ES-I3 (cell line): ENCODE data around the gene NUAK1.

ENCODE experiments used
- H3K36me3 ChIP-seq: 2 replicates; pipeline ENCODE4 v1.6.1; 2013; ENCODE audit warnings: mild to moderate bottlenecking, low read length, control low read depth, moderate library complexity; ENCODE audit not compliant: insufficient read depth
- H3K4me1 ChIP-seq: 2 replicates; pipeline ENCODE4 v1.6.1; 2013; ENCODE audit warnings: mild to moderate bottlenecking, control low read depth, low read length; ENCODE audit not compliant: insufficient read depth
- H3K9ac ChIP-seq: 2 replicates; pipeline ENCODE4 v1.6.1; 2013; ENCODE audit warnings: low read depth, mild to moderate bottlenecking, low read length, moderate library complexity
- H3K9me3 ChIP-seq: 2 replicates; pipeline ENCODE4 v1.6.1; 2013; ENCODE audit warnings: mild to moderate bottlenecking, low read length, moderate library complexity; ENCODE audit not compliant: control insufficient read depth, insufficient read depth

The NUAK1 gene

DNA sequence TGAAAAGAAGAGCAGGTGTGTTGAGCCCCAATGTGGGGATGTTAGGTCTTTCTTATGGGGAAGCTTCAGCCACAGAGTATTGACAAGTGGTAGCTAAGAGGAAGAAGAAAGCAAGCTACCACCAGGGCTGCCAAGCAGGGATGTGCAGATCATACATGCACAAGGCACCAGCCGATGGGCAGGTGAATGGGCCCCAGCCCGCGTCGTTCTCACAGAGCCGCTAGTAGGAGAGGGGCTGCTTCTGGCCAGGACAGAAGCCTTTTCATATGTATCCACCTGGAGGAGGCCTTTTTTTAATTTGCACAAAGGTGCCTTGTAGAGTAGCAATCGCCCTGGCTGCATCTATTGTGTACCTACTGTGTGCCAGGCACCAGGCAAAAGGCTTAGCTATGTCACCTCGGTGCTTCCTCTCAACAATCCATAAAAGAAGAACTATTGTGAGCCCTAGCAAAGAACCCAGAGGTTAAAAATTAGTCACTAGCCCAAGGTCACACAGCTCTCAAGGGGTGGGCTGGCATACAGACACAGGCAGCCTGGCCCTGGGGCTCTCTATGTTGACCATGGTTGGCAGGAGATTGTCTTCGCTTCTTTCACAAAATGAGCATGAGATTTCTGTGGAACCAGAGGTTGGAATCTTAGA, 8.2 kb downstream of the NUAK1 start:
- Histone ChIP-seq H3K9ac (no peak overlapping the region), H3K9me3 (no peaks in the 10 kb centered on the region), H3K4me1 (peaks cover 72% of the 10 kb centered on the region), H3K36me3 (no peaks in the 10 kb centered on the region)

GRCh38 chr12:106128585-106129328, 10.0 kb downstream of the NUAK1 start:
- Histone ChIP-seq H3K9me3 (no peaks in the 10 kb centered on the region), H3K36me3 (no peaks in the 10 kb centered on the region), H3K9ac (no peak overlapping the region), H3K4me1 (peaks cover 62% of the 10 kb centered on the region)

DNA sequence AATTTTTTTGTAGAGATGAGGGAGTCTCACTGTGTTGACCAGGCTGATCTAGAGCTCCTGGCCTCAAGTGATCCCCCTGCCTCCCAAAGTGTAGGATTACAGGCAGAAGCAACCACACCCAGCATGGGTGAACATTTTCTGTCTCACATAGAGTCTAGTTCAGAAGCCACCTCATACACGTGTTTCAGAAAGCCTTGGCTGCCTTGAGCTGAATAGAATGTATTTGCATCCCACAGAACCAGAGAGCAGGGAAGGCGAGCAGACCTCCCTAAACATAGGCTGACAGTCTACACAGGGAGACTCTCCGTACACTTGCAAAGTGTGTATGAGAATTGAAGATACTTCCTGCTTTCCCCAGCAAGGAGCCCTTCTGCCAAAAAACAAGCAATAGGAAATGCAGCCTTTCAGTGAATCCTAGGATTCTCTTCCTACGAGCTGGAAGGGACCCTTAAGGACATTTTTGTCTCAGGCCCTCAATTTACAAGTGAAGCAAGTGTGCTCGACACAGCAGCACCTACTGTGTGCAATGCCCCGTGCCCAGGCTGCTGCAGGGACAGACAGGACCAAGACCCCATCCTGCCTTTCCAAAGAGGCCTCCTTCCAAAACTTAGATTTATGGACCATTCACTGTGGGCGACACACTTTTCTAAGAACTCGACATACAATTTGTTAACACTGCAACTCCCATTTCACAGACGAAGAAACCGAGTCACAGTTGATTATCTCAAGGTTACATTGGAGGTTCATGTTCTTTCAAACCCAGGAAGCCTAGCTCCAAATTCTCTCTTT, 11.2 kb downstream of the NUAK1 start:
- no peak overlapping the region for H3K9ac ChIP-seq
- H3K36me3 ChIP-seq: no peaks in the 10 kb centered on the region
- H3K9me3 ChIP-seq: no peaks in the 10 kb centered on the region
- H3K4me1 ChIP-seq: peaks cover 55% of the 10 kb centered on the region

- H3K9me3 ChIP-seq: no peaks in the 10 kb centered on the region
- H3K9ac ChIP-seq: no peak overlapping the region
- H3K36me3 ChIP-seq: no peaks in the 10 kb centered on the region
- peaks cover 51% of the 10 kb centered on the region for H3K4me1 ChIP-seq
These were observed 12.1 kb downstream of the NUAK1 start for GRCh38 chr12:106126441-106127337.

- Histone ChIP-seq H3K9ac (no peak overlapping the region), H3K36me3 (no peaks in the 10 kb centered on the region), H3K9me3 (no peaks in the 10 kb centered on the region), H3K4me1 (peaks cover 48% of the 10 kb centered on the region)
These were observed 13.2 kb downstream of the NUAK1 start for GRCh38 chr12:106125351-106126095.

DNA sequence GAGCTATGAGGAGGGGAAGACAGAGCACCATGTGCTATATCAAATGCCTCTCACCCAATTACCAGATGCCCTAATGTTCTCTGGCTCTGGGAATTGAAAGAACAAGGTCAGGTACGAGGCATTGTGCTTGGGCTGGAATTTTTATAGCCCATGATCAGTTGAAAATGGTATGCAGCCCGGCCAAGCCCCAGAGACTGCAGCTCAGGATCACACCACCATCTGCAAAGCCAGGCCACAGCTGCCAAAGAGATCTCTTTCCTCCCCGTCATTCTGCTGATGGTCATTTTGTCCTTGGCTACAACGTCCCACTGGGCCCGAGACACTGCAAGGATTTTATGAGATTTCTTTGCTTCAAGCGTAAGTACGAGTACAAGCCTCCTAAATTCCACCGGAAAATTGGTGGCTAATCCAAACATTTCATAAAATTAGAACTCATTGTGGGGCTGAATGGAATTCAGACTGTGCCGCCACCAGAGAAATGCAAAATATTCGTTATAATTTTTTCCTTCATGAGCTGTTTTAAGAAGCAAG, 15.1 kb downstream of the NUAK1 start:
- Histone ChIP-seq H3K36me3 (no peaks in the 10 kb centered on the region), H3K4me1 (peaks cover 51% of the 10 kb centered on the region), H3K9ac (no peak overlapping the region)

DNA sequence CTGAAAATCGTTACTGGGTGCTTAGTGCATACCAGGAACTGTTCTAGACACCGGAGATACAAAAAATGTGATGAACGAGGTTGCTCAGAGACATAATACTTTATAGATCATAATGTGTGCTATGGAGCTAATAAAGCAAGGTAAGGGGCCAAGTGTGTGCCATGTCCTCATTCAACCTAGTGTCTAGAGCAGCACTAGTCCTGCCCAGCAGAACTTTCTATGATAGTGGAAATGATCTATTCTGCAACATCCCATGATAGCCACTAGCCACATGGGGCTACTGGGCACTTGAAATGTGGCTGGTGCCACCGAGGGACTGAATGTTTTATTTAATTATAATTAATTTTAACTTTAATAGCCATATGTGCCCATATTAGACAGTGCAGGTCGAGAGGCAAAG, 15.6 kb downstream of the NUAK1 start:
- Histone ChIP-seq H3K36me3 (no peaks in the 10 kb centered on the region), H3K4me1 (peaks cover 50% of the 10 kb centered on the region), H3K9me3 (no peaks in the 10 kb centered on the region), H3K9ac (no peak overlapping the region)

More for the DNA sequence above, 15.1 kb downstream of the NUAK1 start:
- H3K9me3 ChIP-seq: no peaks in the 10 kb centered on the region

DNA sequence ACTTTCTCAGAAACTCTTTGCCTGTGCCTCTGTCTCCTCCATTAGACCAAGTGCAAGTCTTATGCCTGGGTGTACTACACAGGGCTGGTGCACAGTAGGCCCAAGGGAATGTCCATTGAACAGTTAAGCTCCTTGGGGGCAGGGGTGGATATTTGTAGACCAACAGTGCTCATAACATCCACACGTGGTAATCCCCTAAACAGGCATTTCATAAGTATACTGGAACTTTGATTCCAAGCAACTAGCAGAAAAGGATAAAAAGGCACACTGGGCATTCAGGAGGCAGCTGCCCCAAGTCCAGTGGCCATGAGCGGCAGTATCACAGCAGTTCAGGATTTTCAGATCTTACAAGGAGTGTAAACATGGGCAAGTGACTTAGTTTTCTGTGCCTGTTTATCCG, 16.8 kb downstream of the NUAK1 start:
- Histone ChIP-seq H3K4me1 (peaks cover 45% of the 10 kb centered on the region), H3K9me3 (no peaks in the 10 kb centered on the region)

GRCh38 chr12:106120519-106121105, 18.1 kb downstream of the NUAK1 start:
- Histone ChIP-seq H3K36me3 (no peaks in the 10 kb centered on the region), H3K9ac (no peak overlapping the region), H3K9me3 (no peaks in the 10 kb centered on the region), H3K4me1 (peaks cover 42% of the 10 kb centered on the region)

More for the DNA sequence above, 16.8 kb downstream of the NUAK1 start:
- no peak overlapping the region for H3K9ac ChIP-seq
- H3K36me3 ChIP-seq: no peaks in the 10 kb centered on the region

GRCh38 chr12:106119301-106119700, 19.5 kb downstream of the NUAK1 start:
- Histone ChIP-seq H3K4me1 (peaks cover 50% of the 10 kb centered on the region), H3K9me3 (no peaks in the 10 kb centered on the region), H3K9ac (no peak overlapping the region)

DNA sequence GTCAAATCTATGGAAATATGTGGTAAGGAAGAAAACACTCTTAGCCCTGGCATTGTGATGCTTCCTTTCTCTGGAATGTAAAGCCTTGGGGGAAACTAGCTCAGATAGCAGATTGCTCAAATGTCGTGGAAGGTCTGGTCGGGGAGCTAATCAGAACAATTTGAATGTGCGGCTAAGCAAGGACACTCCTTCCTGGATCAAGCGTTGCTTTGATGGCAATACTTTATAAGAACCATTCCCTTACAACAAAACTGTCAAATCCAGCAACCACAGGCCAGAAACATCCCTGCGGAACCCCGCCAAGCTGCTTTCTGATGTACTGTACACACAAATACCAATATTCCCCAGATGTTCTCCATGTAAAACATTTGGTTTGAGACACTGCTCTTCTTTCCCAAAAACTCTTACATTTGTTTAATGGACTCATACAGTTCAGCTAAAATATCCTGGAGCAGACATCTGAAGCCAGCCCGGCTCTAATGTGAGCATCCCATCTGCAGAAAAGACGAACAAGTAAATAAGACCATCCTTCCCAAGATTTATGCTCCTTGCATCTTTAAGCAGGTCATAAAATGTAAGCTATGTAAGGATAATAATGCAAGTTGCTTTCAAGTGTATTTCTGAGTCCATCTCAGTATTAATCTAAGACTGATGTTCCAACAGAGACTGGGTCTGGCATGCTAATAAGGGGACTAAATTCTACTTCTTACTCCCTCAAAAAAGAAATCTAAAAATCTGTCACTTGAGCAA, 20.2 kb downstream of the NUAK1 start:
- Histone ChIP-seq H3K4me1 (peaks cover 49% of the 10 kb centered on the region), H3K36me3 (no peaks in the 10 kb centered on the region), H3K9ac (no peak overlapping the region), H3K9me3 (no peaks in the 10 kb centered on the region)

More at GRCh38 chr12:106119301-106119700, 19.5 kb downstream of the NUAK1 start:
- no peaks in the 10 kb centered on the region for H3K36me3 ChIP-seq

DNA sequence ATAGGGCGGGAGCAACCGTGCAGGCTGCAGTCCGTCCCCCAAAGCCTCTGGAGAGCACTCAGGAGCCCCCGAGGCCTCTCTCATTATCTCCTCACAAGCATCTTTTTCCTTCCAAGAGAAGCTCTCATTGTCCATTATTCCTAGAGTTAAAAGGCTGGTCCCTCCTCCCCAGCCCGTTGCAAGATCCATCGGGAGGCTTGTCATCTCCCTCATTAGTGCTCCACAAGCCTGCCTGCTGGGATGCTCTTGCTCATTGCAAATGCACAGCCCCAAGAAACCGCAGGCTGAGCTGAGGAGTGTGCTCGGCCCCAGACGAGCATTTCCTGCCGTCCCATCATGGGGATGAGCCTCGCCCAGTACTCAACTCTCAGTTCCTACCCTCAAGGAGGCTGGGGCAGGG, 23.3 kb downstream of the NUAK1 start:
- Histone ChIP-seq H3K4me1 (peaks cover 72% of the 10 kb centered on the region), H3K9me3 (no peaks in the 10 kb centered on the region), H3K9ac (no peak overlapping the region), H3K36me3 (no peaks in the 10 kb centered on the region)
